Activated T-cell treated with anti-CD3 and anti-CD28 coated beads, Interleukin-2, amount 50 U/mL, for 72 hours (primary cell): Measurements from ENCODE around the gene CD274. TPM values are rescaled to one million over a fixed set of nuclear protein-coding genes. Genes with fewer than 3 reads are reported as not detected.
"Not testable (repeated sequence)": the region's sequence is repeated elsewhere in the genome, so short reads cannot be mapped to it uniquely, and the experiment has no call there.

Experiments used
- ATAC-seq, 2 donors: fragments of 150-1000 bp; cut with Tn5 transposase; replicated peaks in 1 of 2; 2 replicates each; pipeline ENCODE4 v1.10.0; 2021; ENCODE audit warnings: moderate library complexity in 2 of 2, mild to moderate bottlenecking in 1 of 2
- DNase-seq, 2 donors: peaks; one replicate each; pipeline ENCODE4 v3.0.0; 2021 to 2022; ENCODE audit warnings: mixed read lengths in 1 of 2
- H3K27ac Mint-ChIP-seq: one replicate; pipeline ENCODE4 v1.8.0; 2022; ENCODE audit warnings: mild to moderate bottlenecking, moderate library complexity, mixed read lengths
- H3K27me3 Mint-ChIP-seq: one replicate; pipeline ENCODE4 v1.8.0; 2022; ENCODE audit warnings: low read depth, mixed read lengths
- H3K36me3 Mint-ChIP-seq, 2 donors: one replicate each; pipeline ENCODE4 v1.8.0; 2022; ENCODE audit warnings: mixed read lengths in 2 of 2, mild to moderate bottlenecking in 1 of 2; ENCODE audit not compliant: insufficient read depth in 2 of 2
- H3K4me1 Mint-ChIP-seq: one replicate; pipeline ENCODE4 v1.8.0; 2022; ENCODE audit warnings: low read depth, mixed read lengths
- H3K4me3 Mint-ChIP-seq, 2 donors: one replicate each; pipeline ENCODE4 v1.8.0; 2022; ENCODE audit warnings: mild to moderate bottlenecking in 2 of 2, mixed read lengths in 2 of 2, moderate library complexity in 2 of 2
- H3K9me3 Mint-ChIP-seq, 2 donors: one replicate each; pipeline ENCODE4 v1.8.0; 2022; ENCODE audit warnings: mixed read lengths in 2 of 2
- total RNA-seq, 2 donors: library from RNA; stranded (reverse); gene quantifications; one replicate each; pipeline ENCODE4 v1.2.3, GENCODE V29; 2022

The CD274 gene
- total RNA-seq, 2 donors from 2014 or later = 16.4 to 36.3 TPM

DNA sequence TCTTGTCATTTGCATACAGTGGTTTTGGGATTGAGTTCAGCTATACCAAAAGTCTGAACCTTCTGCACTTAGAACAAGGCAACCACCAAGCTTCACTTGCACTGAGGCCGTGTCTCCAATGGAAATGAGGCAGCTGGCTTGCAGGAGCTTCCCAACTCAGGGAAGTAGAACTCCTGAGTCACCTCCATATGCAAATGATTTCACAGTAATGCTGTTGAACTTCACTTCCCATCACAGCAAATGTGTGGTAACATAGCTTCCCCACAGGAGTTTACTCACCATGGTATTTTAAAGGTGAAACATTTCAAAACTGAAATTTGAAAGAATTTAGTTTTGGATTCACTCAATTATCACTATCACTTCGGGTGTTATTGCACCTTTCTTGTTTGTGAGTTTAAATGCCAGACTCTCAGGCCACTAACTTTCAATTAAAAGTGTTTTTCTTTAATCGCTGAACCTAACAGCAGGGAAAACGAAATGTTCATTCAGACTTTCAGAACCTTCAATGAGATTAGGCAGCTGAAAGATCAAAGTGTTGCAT is 9.0 kb downstream of the CD274 start:
- no peaks in the 10 kb centered on the region for H3K9me3 Mint-ChIP-seq
- DNase-seq (peak; percentile 44 to 46), ATAC-seq (peak; percentile 75 to 84)
- peaks cover 29 to 58% of the 10 kb centered on the region in 2 donors for H3K36me3 Mint-ChIP-seq
- H3K27me3 Mint-ChIP-seq = no peaks in the 10 kb centered on the region
- H3K4me3 Mint-ChIP-seq = peak overlapping the region; percentile 80 to 98
- peak overlapping the region; percentile 99 for H3K27ac Mint-ChIP-seq
- H3K4me1 Mint-ChIP-seq = peaks cover 89% of the 10 kb centered on the region

DNA sequence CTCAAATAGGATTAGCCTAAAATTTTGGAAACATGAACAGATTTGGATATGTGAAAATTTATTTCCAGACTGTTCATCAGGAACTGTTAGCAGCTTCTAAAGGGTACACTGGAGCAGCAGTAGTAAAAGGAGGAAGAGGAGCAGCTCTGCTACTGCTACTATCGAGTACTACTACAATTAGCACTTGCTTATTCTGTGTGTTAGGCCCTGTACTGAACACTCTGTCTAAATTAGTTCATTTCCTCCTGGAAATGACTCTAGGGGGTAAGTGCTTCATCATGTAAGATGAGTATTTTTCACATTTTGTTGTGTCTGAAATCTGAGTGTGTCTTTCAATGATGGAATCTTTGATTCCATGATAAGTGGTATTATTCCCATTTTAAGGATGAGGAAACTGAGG is 9.8 kb downstream of the CD274 start:
- no peaks in the 10 kb centered on the region for H3K27me3 Mint-ChIP-seq
- H3K4me3 Mint-ChIP-seq = peak overlapping the region; percentile 80 to 98
- peaks cover 30 to 62% of the 10 kb centered on the region in 2 donors for H3K36me3 Mint-ChIP-seq
- DNase-seq (no peak), ATAC-seq (no peak)
- H3K4me1 Mint-ChIP-seq = peaks cover 84% of the 10 kb centered on the region
- H3K9me3 Mint-ChIP-seq = no peaks in the 10 kb centered on the region
- H3K27ac Mint-ChIP-seq = peak overlapping the region; percentile 99

DNA sequence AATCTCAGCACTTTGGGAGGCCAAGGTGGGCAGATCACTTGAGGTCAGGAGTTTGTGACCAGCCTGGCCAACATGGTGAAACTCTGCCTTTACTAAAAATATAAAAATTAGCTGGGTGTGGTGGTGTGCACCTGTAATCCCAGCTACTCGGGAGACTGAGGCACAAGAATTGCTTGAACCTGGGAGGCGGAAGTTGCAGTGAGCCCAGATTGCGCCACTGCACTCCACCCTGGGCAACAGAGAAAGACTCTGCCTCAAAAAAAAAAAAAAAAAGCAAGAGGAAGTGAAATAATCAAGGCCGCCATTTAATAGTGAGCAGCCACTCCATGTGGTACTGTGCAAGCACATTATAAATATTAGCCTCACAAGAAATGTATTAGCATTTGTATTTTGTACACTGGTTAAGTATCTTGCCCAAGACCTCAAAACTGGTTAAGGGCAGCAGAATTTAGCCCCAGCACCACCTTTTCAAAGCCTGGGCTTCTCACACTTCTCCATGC is 14.5 kb downstream of the CD274 start:
- not testable (repeated sequence) for H3K4me3 Mint-ChIP-seq, ATAC-seq, H3K27me3 Mint-ChIP-seq, H3K9me3 Mint-ChIP-seq, DNase-seq
- Mint-ChIP-seq H3K4me1 (peaks cover 58% of the 10 kb centered on the region), H3K36me3 (peaks cover 27 to 57% of the 10 kb centered on the region in 2 donors), H3K27ac (peak overlapping the region; percentile 57)

GRCh38 chr9:5466005-5466404 is 15.7 kb downstream of the CD274 start:
- peak overlapping the region; percentile 68 for H3K27ac Mint-ChIP-seq
- H3K27me3 Mint-ChIP-seq = no peaks in the 10 kb centered on the region
- no peak for ATAC-seq
- peaks cover 24 to 51% of the 10 kb centered on the region in 2 donors for H3K36me3 Mint-ChIP-seq
- peaks cover 55% of the 10 kb centered on the region for H3K4me1 Mint-ChIP-seq
- DNase-seq = no peak
- H3K4me3 Mint-ChIP-seq = no peak overlapping the region
- no peaks in the 10 kb centered on the region for H3K9me3 Mint-ChIP-seq

DNA sequence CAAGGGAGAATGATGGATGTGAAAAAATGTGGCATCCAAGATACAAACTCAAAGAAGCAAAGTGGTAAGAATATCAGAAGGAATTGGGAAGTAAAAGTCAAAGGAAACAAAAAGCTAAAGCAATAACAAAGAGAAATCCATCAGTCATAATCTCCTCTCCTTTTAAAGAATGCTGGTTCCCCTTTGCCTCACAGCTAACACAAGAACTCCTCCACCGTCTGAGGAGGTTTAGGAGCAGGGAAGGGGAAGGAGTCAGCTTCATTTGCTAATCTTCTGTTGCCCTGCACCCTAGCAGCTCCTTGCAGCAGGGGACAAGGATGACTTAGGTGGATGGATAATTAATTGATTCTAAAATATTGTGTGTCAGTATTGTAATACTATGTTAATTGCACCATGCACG is 16.4 kb downstream of the CD274 start:
- no peak for ATAC-seq
- H3K4me3 Mint-ChIP-seq = no peak overlapping the region
- H3K4me1 Mint-ChIP-seq = peaks cover 53% of the 10 kb centered on the region
- H3K36me3 Mint-ChIP-seq = peaks cover 24 to 49% of the 10 kb centered on the region in 2 donors
- no peaks in the 10 kb centered on the region for H3K27me3 Mint-ChIP-seq
- no peaks in the 10 kb centered on the region for H3K9me3 Mint-ChIP-seq
- DNase-seq = no peak
- peak overlapping the region; percentile 72 for H3K27ac Mint-ChIP-seq

DNA sequence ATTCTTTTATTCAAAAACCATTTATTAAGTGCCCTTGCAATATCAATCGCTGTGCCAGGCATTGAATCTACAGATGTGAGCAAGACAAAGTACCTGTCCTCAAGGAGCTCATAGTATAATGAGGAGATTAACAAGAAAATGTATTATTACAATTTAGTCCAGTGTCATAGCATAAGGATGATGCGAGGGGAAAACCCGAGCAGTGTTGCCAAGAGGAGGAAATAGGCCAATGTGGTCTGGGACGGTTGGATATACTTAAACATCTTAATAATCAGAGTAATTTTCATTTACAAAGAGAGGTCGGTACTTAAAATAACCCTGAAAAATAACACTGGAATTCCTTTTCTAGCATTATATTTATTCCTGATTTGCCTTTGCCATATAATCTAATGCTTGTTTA is 18.5 kb downstream of the CD274 start:
- ATAC-seq (no peak), DNase-seq (no peak)
- H3K4me3 Mint-ChIP-seq = peak overlapping the region in 1 of 2 donors; percentile 20
- H3K4me1 Mint-ChIP-seq = peaks cover 39% of the 10 kb centered on the region
- peaks cover 22 to 34% of the 10 kb centered on the region in 2 donors for H3K36me3 Mint-ChIP-seq
- H3K27me3 Mint-ChIP-seq = no peaks in the 10 kb centered on the region
- H3K27ac Mint-ChIP-seq = peak overlapping the region; percentile 82
- H3K9me3 Mint-ChIP-seq = no peaks in the 10 kb centered on the region

GRCh38 chr9:5470122-5470521 is 19.8 kb downstream of the CD274 start:
- Mint-ChIP-seq H3K27ac (no peak overlapping the region), H3K27me3 (no peaks in the 10 kb centered on the region), H3K4me1 (peaks cover 32% of the 10 kb centered on the region), H3K36me3 (peaks cover 18 to 28% of the 10 kb centered on the region in 2 donors), H3K4me3 (no peak overlapping the region), H3K9me3 (peaks cover 0 to 2% of the 10 kb centered on the region in 2 donors)
- no peak for DNase-seq
- peak in 1 of 2 donors; percentile 14 for ATAC-seq

- DNase-seq (no peak), ATAC-seq (peak; percentile 76 to 82)
- Mint-ChIP-seq H3K9me3 (peaks cover 0 to 5% of the 10 kb centered on the region in 2 donors), H3K27ac (no peak overlapping the region), H3K4me1 (peaks cover 32% of the 10 kb centered on the region), H3K27me3 (no peaks in the 10 kb centered on the region), H3K36me3 (peaks cover 16 to 23% of the 10 kb centered on the region in 2 donors), H3K4me3 (no peak overlapping the region)
These were observed 20.5 kb downstream of the CD274 start for GRCh38 chr9:5470816-5471215.

DNA sequence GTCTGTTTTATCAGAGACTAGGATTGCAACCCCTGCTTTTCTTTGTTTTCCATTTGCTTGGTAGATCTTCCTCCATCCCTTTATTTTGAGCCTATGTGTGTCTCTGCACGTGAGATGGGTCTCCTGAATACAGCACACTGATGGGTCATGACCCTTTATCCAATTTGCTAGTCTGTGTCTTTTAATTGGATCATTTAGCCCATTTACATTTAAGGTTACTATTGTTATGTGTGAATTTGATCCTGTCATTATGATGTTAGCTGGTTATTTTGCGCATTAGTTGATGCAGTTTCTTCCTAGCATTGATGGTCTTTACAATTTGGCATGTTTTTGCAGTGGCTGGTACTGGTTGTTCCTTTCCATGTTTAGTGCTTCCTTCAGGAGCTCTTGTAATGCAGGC is 25.3 kb downstream of the CD274 start:
- H3K4me1 Mint-ChIP-seq = peaks cover 32% of the 10 kb centered on the region
- ATAC-seq, H3K4me3 Mint-ChIP-seq, DNase-seq, H3K27ac Mint-ChIP-seq, H3K27me3 Mint-ChIP-seq, H3K36me3 Mint-ChIP-seq, H3K9me3 Mint-ChIP-seq: not testable (repeated sequence)

DNA sequence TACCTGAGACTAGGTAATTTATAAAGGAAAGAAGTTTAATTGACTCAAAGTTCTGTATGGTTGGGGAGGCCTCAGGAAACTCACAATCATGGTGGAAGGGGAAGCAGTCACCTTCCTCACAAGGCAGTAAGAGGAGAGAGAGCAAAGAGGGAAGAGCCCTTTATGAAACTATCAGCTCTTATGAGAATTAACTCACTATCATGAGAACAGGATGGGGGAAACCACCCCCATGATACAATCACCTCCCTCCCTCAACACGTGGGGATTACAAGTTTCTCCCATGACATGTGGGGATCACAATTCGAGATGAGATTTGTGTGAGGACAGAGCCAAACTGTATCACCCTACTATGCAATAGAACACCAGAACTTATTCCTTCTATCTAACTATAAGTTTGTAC is 27.9 kb downstream of the CD274 start:
- H3K27ac Mint-ChIP-seq = peak overlapping the region; percentile 34
- DNase-seq (peak in 1 of 2 donors; percentile 11), ATAC-seq (peak; percentile 46 to 70)
- H3K36me3 Mint-ChIP-seq = peaks cover 8% of the 10 kb centered on the region in 2 donors
- peaks cover 4 to 10% of the 10 kb centered on the region in 2 donors for H3K9me3 Mint-ChIP-seq
- H3K4me3 Mint-ChIP-seq = no peak overlapping the region
- peaks cover 38% of the 10 kb centered on the region for H3K4me1 Mint-ChIP-seq
- peaks cover 6% of the 10 kb centered on the region for H3K27me3 Mint-ChIP-seq

- no peak for DNase-seq
- peaks cover 38% of the 10 kb centered on the region for H3K4me1 Mint-ChIP-seq
- H3K36me3 Mint-ChIP-seq = peaks cover 6 to 8% of the 10 kb centered on the region in 2 donors
- no peak overlapping the region for H3K27ac Mint-ChIP-seq
- H3K9me3 Mint-ChIP-seq = peaks cover 4 to 8% of the 10 kb centered on the region in 2 donors
- peak overlapping the region in 1 of 2 donors; percentile 67 for H3K4me3 Mint-ChIP-seq
- peaks cover 6% of the 10 kb centered on the region for H3K27me3 Mint-ChIP-seq
- ATAC-seq = peak; percentile 36 to 68
These were observed 29.8 kb downstream of the CD274 start for GRCh38 chr9:5479994-5480694.

GRCh38 chr9:5480919-5481318 is 30.6 kb downstream of the CD274 start:
- ATAC-seq = no peak
- Mint-ChIP-seq H3K27ac (no peak overlapping the region), H3K36me3 (peaks cover 4 to 5% of the 10 kb centered on the region in 2 donors), H3K4me1 (peaks cover 38% of the 10 kb centered on the region), H3K4me3 (no peak overlapping the region), H3K9me3 (peaks cover 4% of the 10 kb centered on the region in 2 donors), H3K27me3 (peaks cover 6% of the 10 kb centered on the region)
- no peak for DNase-seq

DNA sequence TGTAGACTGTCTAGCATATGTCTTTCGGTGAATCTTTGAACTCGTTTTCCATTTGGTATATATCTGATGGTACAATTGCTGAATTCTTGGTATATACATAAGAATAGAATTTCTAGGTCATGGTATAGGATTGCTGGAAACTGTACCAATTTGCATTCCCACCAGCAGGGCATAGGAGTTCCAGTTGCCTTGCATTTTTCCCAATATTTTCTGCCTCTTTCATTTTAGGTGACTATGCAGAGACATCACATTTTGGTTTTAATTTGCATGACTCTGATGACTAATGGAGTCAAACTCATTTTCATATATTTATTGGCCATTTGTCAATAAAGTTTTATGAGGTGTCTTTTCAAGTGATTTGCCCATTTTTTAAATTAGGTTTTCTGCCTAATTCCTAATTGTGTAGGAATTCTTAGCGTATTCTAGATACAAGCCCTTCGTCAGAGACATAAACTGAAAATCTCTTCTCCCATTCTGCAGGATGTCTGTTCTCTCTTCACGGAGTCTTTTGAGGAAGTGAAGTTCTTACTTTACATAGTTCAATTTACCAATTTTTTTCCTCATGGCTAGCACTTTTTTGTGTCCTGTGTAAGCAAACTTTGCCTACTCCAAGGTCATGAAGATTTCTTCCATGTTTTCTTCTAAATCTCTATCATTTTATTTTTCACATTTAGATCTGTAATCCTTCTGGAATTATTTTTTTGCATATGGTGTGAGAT is 31.1 kb downstream of the CD274 start:
- Mint-ChIP-seq H3K4me3 (no peak overlapping the region), H3K27ac (no peak overlapping the region), H3K27me3 (peaks cover 6% of the 10 kb centered on the region), H3K9me3 (peaks cover under 1 to 1% of the 10 kb centered on the region in 2 donors), H3K4me1 (peaks cover 38% of the 10 kb centered on the region), H3K36me3 (peaks cover under 1 to 1% of the 10 kb centered on the region in 2 donors)
- DNase-seq = no peak
- no peak for ATAC-seq
